ENCODE measurements around the gene COL20A1. TPM values are rescaled to one million over a fixed set of nuclear protein-coding genes. Genes with fewer than 3 reads are reported as not detected.

The COL20A1 gene
- total and polyA plus RNA-seq, 12 donors: 0.26 to 0.30 TPM; not detected in 10

- ATAC-seq (no peak), DNase-seq (no peak)
- intact Hi-C loops (cut with DNase I): no loop called here
- H3K27me3 ChIP-seq: peaks cover 29 to 91% (median 79%) of the 10 kb centered on the region in 7 donors
- no peak overlapping the region for H3K27ac ChIP-seq
- TF ChIP-seq, protein P1, sequence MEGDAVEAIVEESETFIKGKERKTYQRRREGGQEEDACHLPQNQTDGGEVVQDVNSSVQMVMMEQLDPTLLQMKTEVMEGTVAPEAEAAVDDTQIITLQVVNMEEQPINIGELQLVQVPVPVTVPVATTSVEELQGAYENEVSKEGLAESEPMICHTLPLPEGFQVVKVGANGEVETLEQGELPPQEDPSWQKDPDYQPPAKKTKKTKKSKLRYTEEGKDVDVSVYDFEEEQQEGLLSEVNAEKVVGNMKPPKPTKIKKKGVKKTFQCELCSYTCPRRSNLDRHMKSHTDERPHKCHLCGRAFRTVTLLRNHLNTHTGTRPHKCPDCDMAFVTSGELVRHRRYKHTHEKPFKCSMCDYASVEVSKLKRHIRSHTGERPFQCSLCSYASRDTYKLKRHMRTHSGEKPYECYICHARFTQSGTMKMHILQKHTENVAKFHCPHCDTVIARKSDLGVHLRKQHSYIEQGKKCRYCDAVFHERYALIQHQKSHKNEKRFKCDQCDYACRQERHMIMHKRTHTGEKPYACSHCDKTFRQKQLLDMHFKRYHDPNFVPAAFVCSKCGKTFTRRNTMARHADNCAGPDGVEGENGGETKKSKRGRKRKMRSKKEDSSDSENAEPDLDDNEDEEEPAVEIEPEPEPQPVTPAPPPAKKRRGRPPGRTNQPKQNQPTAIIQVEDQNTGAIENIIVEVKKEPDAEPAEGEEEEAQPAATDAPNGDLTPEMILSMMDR (IDR thresholded peaks at IDR 0.05): no peak
- 5 to 7% methylated on average over 39 to 56 of the region's 56 CpGs for WGBS, 2 donors
- peak overlapping the region in 1 of 10 donors; percentile 43 for H3K4me3 ChIP-seq
- no peaks in the 10 kb centered on the region for H3K36me3 ChIP-seq
- peaks cover 0 to 17% (median 9%) of the 10 kb centered on the region in 9 donors for H3K4me1 ChIP-seq
- H3K9me3 ChIP-seq: no peaks in the 10 kb centered on the region
Observed at GRCh38 chr20:63254606-63255384, 38.2 kb upstream of the COL20A1 start.

- DNase-seq: no peak
- TF ChIP-seq, protein P1 (IDR thresholded peaks at IDR 0.05): no peak
- H3K4me1 ChIP-seq: peaks cover 0 to 17% (median 9%) of the 10 kb centered on the region in 9 donors
- H3K27ac ChIP-seq: no peak overlapping the region
- WGBS, 2 donors: 63 to 64% methylated on average over 31 of the region's 31 CpGs
- intact Hi-C loops (cut with DNase I): no loop called here
- no peak for ATAC-seq
- peaks cover 33 to 91% (median 80%) of the 10 kb centered on the region in 7 donors for H3K27me3 ChIP-seq
- H3K9me3 ChIP-seq: no peaks in the 10 kb centered on the region
- no peak overlapping the region for H3K4me3 ChIP-seq
- H3K36me3 ChIP-seq: no peaks in the 10 kb centered on the region
Observed at GRCh38 chr20:63255931-63256704, 36.9 kb upstream of the COL20A1 start.

DNA sequence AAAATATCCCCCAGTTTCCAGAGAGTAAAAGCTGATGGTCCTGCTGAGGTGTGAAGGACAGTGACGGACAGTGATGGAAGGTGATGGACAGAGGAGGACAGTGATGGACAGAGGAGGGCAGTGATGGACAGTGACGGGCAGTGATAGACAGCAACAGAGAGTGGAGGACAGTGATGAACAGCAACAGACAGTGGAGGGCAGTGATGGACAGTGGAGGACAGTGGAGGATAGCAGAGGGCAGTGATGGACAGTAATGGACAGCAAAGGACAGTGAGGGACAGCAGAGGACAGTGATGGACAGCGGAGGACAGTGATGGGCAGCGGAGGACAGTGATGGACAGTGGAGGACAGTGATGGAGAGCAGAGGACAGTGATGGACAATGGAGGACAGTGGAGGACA lies 36.0 kb upstream of the COL20A1 start:
- intact Hi-C loops (cut with DNase I): no loop called here
- TF ChIP-seq, protein P1 (IDR thresholded peaks at IDR 0.05): no peak
- Histone ChIP-seq H3K4me1 (peaks cover 0 to 17% (median 9%) of the 10 kb centered on the region in 9 donors), H3K4me3 (no peak overlapping the region), H3K27ac (no peak overlapping the region), H3K27me3 (peaks cover 31 to 92% (median 82%) of the 10 kb centered on the region in 7 donors), H3K9me3 (no peaks in the 10 kb centered on the region), H3K36me3 (no peaks in the 10 kb centered on the region)
- DNase-seq (no peak), ATAC-seq (no peak)
- WGBS, 2 donors: 91 to 93% methylated on average over 4 of the region's 4 CpGs

- DNase-seq: no peak
- H3K27ac ChIP-seq: no peak overlapping the region
- WGBS, 2 donors: 94 to 96% methylated on average over 13 of the region's 13 CpGs
- no peak overlapping the region for H3K4me3 ChIP-seq
- intact Hi-C loops (cut with DNase I): no loop called here
- no peak for ATAC-seq
- TF ChIP-seq, protein P1 (IDR thresholded peaks at IDR 0.05): no peak
- H3K27me3 ChIP-seq: peaks cover 25 to 92% (median 79%) of the 10 kb centered on the region in 7 donors
- H3K36me3 ChIP-seq: no peaks in the 10 kb centered on the region
- peaks cover 0 to 17% (median 9%) of the 10 kb centered on the region in 9 donors for H3K4me1 ChIP-seq
- H3K9me3 ChIP-seq: no peaks in the 10 kb centered on the region
Observed at GRCh38 chr20:63257629-63258028, 35.4 kb upstream of the COL20A1 start.

All from heart right ventricle (tissue), 16 donors.